Body of pancreas (tissue), 4 donors: Measurements from ENCODE around the gene IRF7.

Experiments
- CTCF ChIP-seq, 7 experiments: fragments of 450-650 bp in 4 of 7; fragments of 200-600 bp in 3 of 7; sonication (generic) in 3 of 7; IDR thresholded peaks; one replicate each; pipeline ENCODE4 v1.5.1; 2016 to 2019; ENCODE audit warnings: antibody characterized with exemption in 7 of 7
- POLR2A ChIP-seq, 3 donors: fragments of 450-650 bp; IDR thresholded peaks; one replicate each; pipeline ENCODE4 v1.6.1; 2016; ENCODE audit warnings: antibody characterized with exemption in 3 of 3, mild to moderate bottlenecking in 2 of 3

- no peak for TF ChIP-seq CTCF (IDR thresholded peaks at IDR 0.05)
- TF ChIP-seq POLR2A (IDR thresholded peaks at IDR 0.05) = no peak
These were observed 44.0 kb downstream of the IRF7 start for GRCh38 chr11:571802-572185.
